HL-60 (cell line): ENCODE data around the gene XYLT1.

Experiments
- DNase-seq, 2 experiments: peaks; one replicate each; pipeline ENCODE4 v3.0.0-alpha.2; 2010 to 2020; ENCODE audit warnings: low read depth in 1 of 2, low spot score in 1 of 2
- H3K27ac ChIP-seq: fragments of 250-450 bp; sonication (Bioruptor Pico); replicated peaks from 2 replicates; pipeline ENCODE4 v1.5.1; 2020; ENCODE audit warnings: mild to moderate bottlenecking, moderate library complexity
- H3K27me3 ChIP-seq: fragments of 250-450 bp; sonication (Bioruptor Pico); 2 replicates; pipeline ENCODE4 v1.5.1; 2021; ENCODE audit warnings: mild to moderate bottlenecking, moderate library complexity; ENCODE audit not compliant: insufficient read depth, poor library complexity, severe bottlenecking
- H3K4me3 ChIP-seq: replicated peaks from 2 replicates; pipeline ENCODE4 v1.5.1; 2011; ENCODE audit warnings: mild to moderate bottlenecking, control low read depth, low read length; ENCODE audit not compliant: insufficient read depth
- GABPA ChIP-seq: IDR thresholded peaks from 2 replicates; pipeline ENCODE4 v1.6.1; 2012; ENCODE audit warnings: low read depth
- POLR2AphosphoS5 ChIP-seq: IDR thresholded peaks from 2 replicates; pipeline ENCODE4 v1.6.1; 2012; ENCODE audit warnings: low read depth
- SPI1 ChIP-seq: IDR thresholded peaks from 2 replicates; pipeline ENCODE4 v1.6.1; 2012; ENCODE audit warnings: low read depth, mild to moderate bottlenecking, borderline replicate concordance
- TF ChIP-seq, protein P1 (sequence below): IDR thresholded peaks from 2 replicates; pipeline ENCODE4 v1.6.1; 2012; ENCODE audit warnings: low read depth; ENCODE audit not compliant: insufficient replicate concordance
- TF ChIP-seq, protein P2 (sequence below): IDR thresholded peaks from one replicate; pipeline ENCODE4 v1.5.1; 2011; ENCODE audit warnings: low read length, control low read depth, inconsistent platforms; ENCODE audit not compliant: insufficient read depth

Gene XYLT1

DNA sequence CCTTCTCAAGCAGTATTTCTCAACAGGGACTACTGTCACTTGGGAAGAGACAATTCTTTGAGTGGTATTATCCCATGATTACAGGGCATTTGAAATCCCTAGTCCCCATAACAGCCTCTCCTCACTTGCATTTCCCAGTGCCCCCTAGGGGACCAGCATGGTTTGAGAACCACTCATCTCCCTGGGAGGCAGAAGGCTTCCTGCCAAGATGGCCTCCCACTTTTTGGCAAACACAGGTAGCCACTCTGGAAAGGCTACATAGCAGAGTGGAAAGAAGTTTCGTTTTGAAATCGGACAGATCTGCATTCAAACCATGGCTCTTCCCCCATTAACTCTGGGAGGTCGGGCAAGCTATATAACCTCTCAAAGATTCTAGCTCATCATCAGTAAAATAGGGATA lies 256.8 kb downstream of the XYLT1 start:
- DNase-seq, result no peak
- no peak overlapping the region for H3K27ac ChIP-seq
- TF ChIP-seq SPI1 (no peak), GABPA (no peak), POLR2AphosphoS5 (no peak)
- TF ChIP-seq, protein P1, sequence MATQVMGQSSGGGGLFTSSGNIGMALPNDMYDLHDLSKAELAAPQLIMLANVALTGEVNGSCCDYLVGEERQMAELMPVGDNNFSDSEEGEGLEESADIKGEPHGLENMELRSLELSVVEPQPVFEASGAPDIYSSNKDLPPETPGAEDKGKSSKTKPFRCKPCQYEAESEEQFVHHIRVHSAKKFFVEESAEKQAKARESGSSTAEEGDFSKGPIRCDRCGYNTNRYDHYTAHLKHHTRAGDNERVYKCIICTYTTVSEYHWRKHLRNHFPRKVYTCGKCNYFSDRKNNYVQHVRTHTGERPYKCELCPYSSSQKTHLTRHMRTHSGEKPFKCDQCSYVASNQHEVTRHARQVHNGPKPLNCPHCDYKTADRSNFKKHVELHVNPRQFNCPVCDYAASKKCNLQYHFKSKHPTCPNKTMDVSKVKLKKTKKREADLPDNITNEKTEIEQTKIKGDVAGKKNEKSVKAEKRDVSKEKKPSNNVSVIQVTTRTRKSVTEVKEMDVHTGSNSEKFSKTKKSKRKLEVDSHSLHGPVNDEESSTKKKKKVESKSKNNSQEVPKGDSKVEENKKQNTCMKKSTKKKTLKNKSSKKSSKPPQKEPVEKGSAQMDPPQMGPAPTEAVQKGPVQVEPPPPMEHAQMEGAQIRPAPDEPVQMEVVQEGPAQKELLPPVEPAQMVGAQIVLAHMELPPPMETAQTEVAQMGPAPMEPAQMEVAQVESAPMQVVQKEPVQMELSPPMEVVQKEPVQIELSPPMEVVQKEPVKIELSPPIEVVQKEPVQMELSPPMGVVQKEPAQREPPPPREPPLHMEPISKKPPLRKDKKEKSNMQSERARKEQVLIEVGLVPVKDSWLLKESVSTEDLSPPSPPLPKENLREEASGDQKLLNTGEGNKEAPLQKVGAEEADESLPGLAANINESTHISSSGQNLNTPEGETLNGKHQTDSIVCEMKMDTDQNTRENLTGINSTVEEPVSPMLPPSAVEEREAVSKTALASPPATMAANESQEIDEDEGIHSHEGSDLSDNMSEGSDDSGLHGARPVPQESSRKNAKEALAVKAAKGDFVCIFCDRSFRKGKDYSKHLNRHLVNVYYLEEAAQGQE, result no peak
- TF ChIP-seq, protein P2, sequence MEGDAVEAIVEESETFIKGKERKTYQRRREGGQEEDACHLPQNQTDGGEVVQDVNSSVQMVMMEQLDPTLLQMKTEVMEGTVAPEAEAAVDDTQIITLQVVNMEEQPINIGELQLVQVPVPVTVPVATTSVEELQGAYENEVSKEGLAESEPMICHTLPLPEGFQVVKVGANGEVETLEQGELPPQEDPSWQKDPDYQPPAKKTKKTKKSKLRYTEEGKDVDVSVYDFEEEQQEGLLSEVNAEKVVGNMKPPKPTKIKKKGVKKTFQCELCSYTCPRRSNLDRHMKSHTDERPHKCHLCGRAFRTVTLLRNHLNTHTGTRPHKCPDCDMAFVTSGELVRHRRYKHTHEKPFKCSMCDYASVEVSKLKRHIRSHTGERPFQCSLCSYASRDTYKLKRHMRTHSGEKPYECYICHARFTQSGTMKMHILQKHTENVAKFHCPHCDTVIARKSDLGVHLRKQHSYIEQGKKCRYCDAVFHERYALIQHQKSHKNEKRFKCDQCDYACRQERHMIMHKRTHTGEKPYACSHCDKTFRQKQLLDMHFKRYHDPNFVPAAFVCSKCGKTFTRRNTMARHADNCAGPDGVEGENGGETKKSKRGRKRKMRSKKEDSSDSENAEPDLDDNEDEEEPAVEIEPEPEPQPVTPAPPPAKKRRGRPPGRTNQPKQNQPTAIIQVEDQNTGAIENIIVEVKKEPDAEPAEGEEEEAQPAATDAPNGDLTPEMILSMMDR, result no peak
- H3K27me3 ChIP-seq, result no peaks in the 10 kb centered on the region
- no peak overlapping the region for H3K4me3 ChIP-seq

DNA sequence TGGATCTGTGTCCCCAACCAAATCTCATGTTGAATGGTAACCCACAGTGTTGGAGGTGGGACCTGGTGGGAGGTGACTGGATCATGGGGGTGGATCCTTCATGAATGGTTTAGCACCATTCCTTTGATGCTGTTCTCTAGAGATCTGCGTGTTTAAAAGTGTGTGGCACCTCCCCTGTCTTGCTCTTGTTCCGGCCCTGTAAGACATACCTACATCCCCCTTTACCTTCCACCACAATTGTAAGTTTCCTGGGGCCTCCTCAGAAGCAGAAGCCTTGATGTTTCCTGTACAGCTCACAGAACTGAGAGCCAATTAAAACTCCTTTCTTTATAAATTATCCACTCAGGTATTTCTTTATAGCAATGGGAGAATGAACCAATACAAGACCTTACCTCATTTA lies 257.7 kb downstream of the XYLT1 start:
- H3K27ac ChIP-seq, result no peak overlapping the region
- no peaks in the 10 kb centered on the region for H3K27me3 ChIP-seq
- no peak overlapping the region for H3K4me3 ChIP-seq
- DNase-seq, result no peak
- TF ChIP-seq SPI1 (no peak), POLR2AphosphoS5 (no peak), GABPA (no peak)
- TF ChIP-seq, protein P1, result no peak
- TF ChIP-seq, protein P2, result no peak

DNA sequence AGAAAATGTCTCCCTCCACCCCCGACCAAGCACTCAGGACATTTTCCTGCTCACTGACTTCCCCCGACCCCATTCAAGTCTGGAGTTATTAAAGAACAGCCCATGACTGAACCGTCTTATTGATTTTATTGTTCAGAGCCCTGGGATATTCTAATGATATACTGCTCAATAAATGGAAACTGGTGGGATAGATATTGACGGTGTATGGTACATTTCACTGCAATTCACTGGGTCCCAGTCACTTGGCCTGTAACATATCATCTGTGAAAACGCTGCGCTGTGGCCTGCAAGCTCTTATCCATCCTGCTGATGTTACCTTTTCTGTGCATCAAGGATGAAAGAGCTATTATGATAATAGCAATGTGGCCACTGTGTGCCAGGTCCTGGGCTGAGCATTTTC lies 258.2 kb downstream of the XYLT1 start:
- no peak overlapping the region for H3K4me3 ChIP-seq
- TF ChIP-seq POLR2AphosphoS5, result no peak
- TF ChIP-seq, protein P1, result no peak
- no peak for TF ChIP-seq SPI1
- no peak for TF ChIP-seq GABPA
- TF ChIP-seq, protein P2, result no peak
- no peak overlapping the region for H3K27ac ChIP-seq
- H3K27me3 ChIP-seq, result no peaks in the 10 kb centered on the region
- DNase-seq, result no peak
